Liver (tissue), 9 donors: Measurements from ENCODE around the gene MYBPC3. TPM values are rescaled to one million over a fixed set of nuclear protein-coding genes. Genes with fewer than 3 reads are reported as not detected.
"Not testable (repeated sequence)": the region's sequence is repeated elsewhere in the genome, so short reads cannot be mapped to it uniquely, and the experiment has no call there.

Experiments used
- DNase-seq: peaks from one replicate; pipeline ENCODE4 v3.0.0-alpha.2; 2017; ENCODE audit warnings: low spot score
- H3K27ac ChIP-seq, 2 donors: one replicate each; pipeline ENCODE4 v1.7.0; 2013; ENCODE audit warnings: inconsistent platforms in 2 of 2, low read length in 2 of 2, control low read depth in 1 of 2, low read depth in 1 of 2, mild to moderate bottlenecking in 1 of 2
- H3K27me3 ChIP-seq, 4 donors: one replicate each; pipeline versions ENCODE4 v1.6.1 to v1.7.0; 2013; ENCODE audit warnings: low read length in 3 of 4, inconsistent platforms in 1 of 4, mild to moderate bottlenecking in 1 of 4, moderate library complexity in 1 of 4; ENCODE audit not compliant: control insufficient read depth in 4 of 4, insufficient read depth in 4 of 4
- H3K36me3 ChIP-seq, 4 donors: one replicate each; pipeline versions ENCODE4 v1.6.1 to v1.7.0; 2013; ENCODE audit warnings: low read length in 3 of 4, mild to moderate bottlenecking in 3 of 4, low read depth in 1 of 4, moderate library complexity in 1 of 4; ENCODE audit not compliant: control insufficient read depth in 4 of 4, insufficient read depth in 3 of 4
- H3K4me1 ChIP-seq, 4 donors: one replicate each; pipeline versions ENCODE4 v1.6.1 to v1.7.0; 2013; ENCODE audit warnings: low read length in 3 of 4, mild to moderate bottlenecking in 3 of 4, moderate library complexity in 1 of 4; ENCODE audit not compliant: control insufficient read depth in 4 of 4, insufficient read depth in 4 of 4
- H3K4me3 ChIP-seq, 3 donors: one replicate each; pipeline versions ENCODE4 v1.6.1 to v1.7.0; 2013; ENCODE audit warnings: low read length in 3 of 3, control low read depth in 1 of 3, low read depth in 1 of 3, mild to moderate bottlenecking in 1 of 3
- H3K9ac ChIP-seq, 2 donors: one replicate each; pipeline ENCODE4 v1.7.0; 2013; ENCODE audit warnings: low read length in 2 of 2, mild to moderate bottlenecking in 2 of 2, moderate library complexity in 2 of 2, control low read depth in 1 of 2, low read depth in 1 of 2
- H3K9me3 ChIP-seq, 4 donors: one replicate each; pipeline versions ENCODE4 v1.6.1 to v1.7.0; 2013; ENCODE audit warnings: low read length in 3 of 4; ENCODE audit not compliant: control insufficient read depth in 4 of 4
- EGR1 ChIP-seq, 2 donors: IDR thresholded peaks; 2 replicates each; pipeline ENCODE4 v1.6.1; 2016 to 2018; ENCODE audit warnings: antibody characterized with exemption in 2 of 2, low read depth in 2 of 2
- FOXA1 ChIP-seq: IDR thresholded peaks from 2 replicates; pipeline ENCODE4 v1.6.1; 2016; ENCODE audit warnings: antibody characterized with exemption
- HNF4A ChIP-seq, 2 donors: conservative IDR thresholded peaks; 2 replicates each; pipeline ENCODE4 v1.6.1; 2016; ENCODE audit warnings: antibody characterized with exemption in 2 of 2, mild to moderate bottlenecking in 2 of 2
- HNF4G ChIP-seq: IDR thresholded peaks from 2 replicates; pipeline ENCODE4 v1.6.1; 2016; ENCODE audit warnings: antibody characterized with exemption
- JUND ChIP-seq, 2 donors: IDR thresholded peaks; 2 replicates each; pipeline ENCODE4 v1.6.1; 2016; ENCODE audit warnings: antibody characterized with exemption in 2 of 2
- MAX ChIP-seq: IDR thresholded peaks from 2 replicates; pipeline ENCODE4 v1.6.1; 2016; ENCODE audit warnings: antibody characterized with exemption
- NR2F2 ChIP-seq: IDR thresholded peaks from 2 replicates; pipeline ENCODE4 v1.6.1; 2016; ENCODE audit warnings: antibody characterized with exemption
- RAD21 ChIP-seq, 2 donors: IDR thresholded peaks; 2 replicates each; pipeline ENCODE4 v1.6.1; 2016; ENCODE audit warnings: antibody characterized with exemption in 2 of 2, mild to moderate bottlenecking in 2 of 2
- REST ChIP-seq: IDR thresholded peaks from 2 replicates; pipeline ENCODE4 v1.6.1; 2016; ENCODE audit warnings: antibody characterized with exemption, mild to moderate bottlenecking
- RXRA ChIP-seq, 2 donors: IDR thresholded peaks; 2 replicates each; pipeline ENCODE4 v1.6.1; 2017 to 2018; ENCODE audit warnings: antibody characterized with exemption in 2 of 2, mild to moderate bottlenecking in 1 of 2
- SP1 ChIP-seq: IDR thresholded peaks from 2 replicates; pipeline ENCODE4 v1.6.1; 2018; ENCODE audit warnings: antibody characterized with exemption, mild to moderate bottlenecking
- WGBS: extraction: QIAGEN DNeasy Blood & Tissue Kit; methylation state at CpG from one replicate; pipeline ENCODE4 v1.1.7; 2013; 5-methylcytosine and 5-hydroxymethylcytosine counted together
- polyA plus RNA-seq, 2 donors: library from polyadenylated mRNA; stranded (reverse) in 1 of 2; unstranded in 1 of 2; fragments of 200-250 nt in 1 of 2; fragments of >200 nt in 1 of 2; fragmentation: Nextera tagmentation in 1 of 2; extraction: Ambion mirVana in 1 of 2; gene quantifications; one replicate each; pipeline versions ENCODE4 v1.2.1 to v1.2.3, GENCODE V29; 2013 to 2015
- total RNA-seq, 2 donors: library from RNA; depleted of rRNA; stranded (reverse); fragments of >200 nt; gene quantifications; one replicate each; pipeline ENCODE4 v1.2.3, GENCODE V29; 2014
- TF ChIP-seq, protein P1 (sequence below): fragments of 150-350 bp; IDR thresholded peaks from 2 replicates; pipeline ENCODE4 v1.5.1; 2017; ENCODE audit warnings: improper control_type of control experiment, low read depth, low read length; ENCODE audit not compliant: missing input control
- donor health status: healthy.
- donor health status: healthy.
- donor health status: healthy.
- donor health status: healthy.
- donor health status: healthy.

Gene MYBPC3
- total and polyA plus RNA-seq, 4 donors: 0.01 to 0.25 TPM; not detected in 2

GRCh38 chr11:47335733-47336132 lies 16.8 kb downstream of the MYBPC3 start:
- peaks cover 0 to under 1% (median 0%) of the 10 kb centered on the region in 4 donors for H3K36me3 ChIP-seq
- no peaks in the 10 kb centered on the region for H3K4me1 ChIP-seq
- no peaks in the 10 kb centered on the region for H3K9me3 ChIP-seq
- H3K27me3 ChIP-seq: no peaks in the 10 kb centered on the region
- H3K27ac ChIP-seq: no peak overlapping the region
- no peak overlapping the region for H3K9ac ChIP-seq
- H3K4me3 ChIP-seq: no peak overlapping the region
- TF ChIP-seq NR2F2 (no peak), MAX (no peak), REST (no peak), SP1 (no peak), RXRA (IDR thresholded peaks at IDR 0.05) (no peak), EGR1 (IDR thresholded peaks at IDR 0.05; ENCODE audit: low read depth in 2 of 2) (no peak), FOXA1 (no peak), HNF4G (no peak)
- TF ChIP-seq, protein P1, sequence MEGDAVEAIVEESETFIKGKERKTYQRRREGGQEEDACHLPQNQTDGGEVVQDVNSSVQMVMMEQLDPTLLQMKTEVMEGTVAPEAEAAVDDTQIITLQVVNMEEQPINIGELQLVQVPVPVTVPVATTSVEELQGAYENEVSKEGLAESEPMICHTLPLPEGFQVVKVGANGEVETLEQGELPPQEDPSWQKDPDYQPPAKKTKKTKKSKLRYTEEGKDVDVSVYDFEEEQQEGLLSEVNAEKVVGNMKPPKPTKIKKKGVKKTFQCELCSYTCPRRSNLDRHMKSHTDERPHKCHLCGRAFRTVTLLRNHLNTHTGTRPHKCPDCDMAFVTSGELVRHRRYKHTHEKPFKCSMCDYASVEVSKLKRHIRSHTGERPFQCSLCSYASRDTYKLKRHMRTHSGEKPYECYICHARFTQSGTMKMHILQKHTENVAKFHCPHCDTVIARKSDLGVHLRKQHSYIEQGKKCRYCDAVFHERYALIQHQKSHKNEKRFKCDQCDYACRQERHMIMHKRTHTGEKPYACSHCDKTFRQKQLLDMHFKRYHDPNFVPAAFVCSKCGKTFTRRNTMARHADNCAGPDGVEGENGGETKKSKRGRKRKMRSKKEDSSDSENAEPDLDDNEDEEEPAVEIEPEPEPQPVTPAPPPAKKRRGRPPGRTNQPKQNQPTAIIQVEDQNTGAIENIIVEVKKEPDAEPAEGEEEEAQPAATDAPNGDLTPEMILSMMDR: no peak
- 90% methylated on average over 9 of the region's 9 CpGs for WGBS
- no peak for DNase-seq

DNA sequence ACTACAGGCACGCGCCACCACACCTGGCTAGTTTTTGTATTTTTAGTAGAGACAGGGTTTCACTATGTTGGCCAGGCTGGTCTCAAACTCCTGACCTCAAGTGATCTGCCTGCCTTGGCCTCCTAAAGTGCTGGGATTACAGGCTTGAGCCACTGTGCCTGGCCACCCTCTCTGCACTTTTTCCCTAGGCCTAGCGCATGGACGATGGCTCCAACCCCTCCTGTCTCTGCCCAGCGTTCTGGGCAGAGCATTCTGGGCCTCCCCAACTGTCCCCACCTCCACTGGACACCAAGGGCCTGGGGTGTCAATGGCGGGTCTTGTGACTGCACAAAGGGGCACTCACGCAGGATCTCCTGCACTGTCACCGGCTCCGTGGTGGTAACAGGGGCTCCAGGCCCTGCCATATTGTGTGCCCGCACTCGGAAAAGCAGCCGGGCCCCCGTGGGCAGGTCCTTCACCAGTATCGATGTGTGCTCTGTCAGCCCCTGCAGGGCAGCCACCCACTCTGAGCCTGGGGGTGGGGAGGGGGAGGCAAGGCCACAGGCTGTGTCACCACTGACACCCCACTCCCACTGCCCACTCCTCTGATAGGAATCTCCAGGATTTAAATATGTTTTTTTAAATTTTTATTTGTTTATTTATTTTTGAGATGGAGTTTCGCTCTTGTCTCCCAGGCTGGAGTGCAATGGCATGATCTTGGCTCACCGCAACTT lies 17.6 kb downstream of the MYBPC3 start:
- H3K4me1 ChIP-seq, H3K27me3 ChIP-seq: not testable (repeated sequence)
- WGBS: 97% methylated on average over 16 of the region's 16 CpGs

DNA sequence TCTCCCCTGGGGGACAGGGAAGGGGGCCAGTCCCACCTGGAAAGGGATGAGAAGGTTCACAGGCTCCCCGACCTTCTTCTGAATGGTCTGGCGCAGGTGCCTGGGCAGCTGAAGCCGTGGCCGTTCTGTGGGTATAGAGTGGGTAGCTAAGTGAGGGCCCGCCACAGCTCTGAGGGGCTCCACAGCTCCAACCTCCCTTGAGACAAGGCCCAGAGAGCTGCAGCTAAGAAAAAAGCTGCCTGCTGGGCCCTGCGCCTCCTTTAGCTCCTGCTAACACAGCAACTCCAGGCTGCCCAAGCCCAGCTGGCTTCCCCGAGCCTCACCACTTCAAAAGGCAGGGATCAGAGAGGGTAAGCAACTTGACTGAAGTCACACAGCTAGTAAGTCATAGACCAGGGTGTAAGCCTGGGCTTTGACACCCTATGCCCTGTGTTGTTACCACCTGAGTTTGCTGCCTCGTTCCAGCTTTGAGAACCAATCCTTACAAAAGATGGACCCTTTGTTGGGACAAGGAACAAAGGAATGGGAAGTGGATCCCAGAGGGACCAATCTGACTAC lies 18.5 kb downstream of the MYBPC3 start:
- no peak overlapping the region for H3K9ac ChIP-seq
- TF ChIP-seq JUND (IDR thresholded peaks at IDR 0.05) (no peak), EGR1 (IDR thresholded peaks at IDR 0.05; ENCODE audit: low read depth in 2 of 2) (no peak), RAD21 (IDR thresholded peaks at IDR 0.05) (no peak), HNF4A (conservative IDR thresholded peaks at IDR 0.05) (no peak)
- no peak for DNase-seq
- no peak overlapping the region for H3K27ac ChIP-seq
- H3K4me3 ChIP-seq: no peak overlapping the region
- 94% methylated on average over 8 of the region's 8 CpGs for WGBS
- no peaks in the 10 kb centered on the region for H3K4me1 ChIP-seq
- no peaks in the 10 kb centered on the region for H3K9me3 ChIP-seq
- H3K27me3 ChIP-seq: no peaks in the 10 kb centered on the region
- H3K36me3 ChIP-seq: peaks cover 0 to 16% (median 3%) of the 10 kb centered on the region in 4 donors

More for the DNA sequence above, 17.6 kb downstream of the MYBPC3 start:
- H3K9ac ChIP-seq, H3K4me3 ChIP-seq, DNase-seq, H3K27ac ChIP-seq, H3K36me3 ChIP-seq, H3K9me3 ChIP-seq: not testable (repeated sequence)
